GM19023 (cell line): Measurements from ENCODE around the gene SYMPK.

Experiments used
- ATAC-seq: cut with Tn5 transposase; IDR thresholded peaks from one replicate; pipeline ENCODE4 v1.9.1; 2021; ENCODE audit warnings: mild to moderate bottlenecking, moderate library complexity; ENCODE audit not compliant: unreplicated experiment

Gene SYMPK

DNA sequence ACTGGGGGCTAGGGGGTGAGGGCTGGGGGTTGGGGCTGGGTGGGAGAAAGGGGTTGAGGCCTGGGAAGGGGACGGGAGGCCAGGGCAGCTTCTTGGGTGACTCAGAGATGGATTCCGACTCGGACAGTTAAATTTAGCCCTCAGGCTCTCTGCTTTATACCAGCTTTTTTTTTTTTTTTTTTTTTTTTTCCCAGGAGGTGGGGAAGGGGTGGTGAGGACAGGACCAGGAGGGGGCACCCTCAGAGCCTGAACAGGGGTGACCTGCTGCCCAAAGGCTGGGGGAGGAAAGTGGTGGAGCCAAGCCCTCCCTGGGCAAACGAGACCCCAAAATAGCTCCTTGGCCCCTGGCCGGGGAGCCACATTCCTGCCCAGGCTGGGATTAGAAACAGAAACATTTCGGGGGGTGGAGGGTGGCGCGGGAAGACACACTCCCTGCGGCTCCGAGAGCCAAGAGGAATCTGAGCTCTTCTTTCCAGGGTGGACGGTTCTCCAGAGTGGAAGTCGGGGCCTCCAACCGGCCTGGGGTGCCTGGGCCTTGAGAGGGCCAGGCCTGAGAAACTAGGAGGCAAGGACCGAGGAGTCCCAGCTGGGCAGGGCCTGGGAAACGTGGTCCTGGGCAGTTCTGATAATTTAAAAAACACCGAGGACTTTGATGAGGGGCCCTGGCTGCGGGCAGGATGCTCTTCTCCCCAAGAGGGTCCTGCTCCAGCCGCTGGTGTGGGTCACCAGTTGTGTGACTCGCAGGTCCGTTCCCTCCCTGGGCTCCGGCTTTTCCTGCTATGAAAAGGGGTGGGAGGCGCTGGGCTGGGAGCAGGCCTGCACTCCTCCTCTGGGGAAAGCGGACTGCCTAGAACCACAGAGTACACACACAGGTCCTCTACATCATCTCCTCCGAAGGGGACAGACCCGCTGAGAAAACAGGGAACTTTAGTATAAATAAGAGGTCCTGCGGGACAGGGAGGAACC, 79.8 kb downstream of the SYMPK start:
- ATAC-seq: no peak

DNA sequence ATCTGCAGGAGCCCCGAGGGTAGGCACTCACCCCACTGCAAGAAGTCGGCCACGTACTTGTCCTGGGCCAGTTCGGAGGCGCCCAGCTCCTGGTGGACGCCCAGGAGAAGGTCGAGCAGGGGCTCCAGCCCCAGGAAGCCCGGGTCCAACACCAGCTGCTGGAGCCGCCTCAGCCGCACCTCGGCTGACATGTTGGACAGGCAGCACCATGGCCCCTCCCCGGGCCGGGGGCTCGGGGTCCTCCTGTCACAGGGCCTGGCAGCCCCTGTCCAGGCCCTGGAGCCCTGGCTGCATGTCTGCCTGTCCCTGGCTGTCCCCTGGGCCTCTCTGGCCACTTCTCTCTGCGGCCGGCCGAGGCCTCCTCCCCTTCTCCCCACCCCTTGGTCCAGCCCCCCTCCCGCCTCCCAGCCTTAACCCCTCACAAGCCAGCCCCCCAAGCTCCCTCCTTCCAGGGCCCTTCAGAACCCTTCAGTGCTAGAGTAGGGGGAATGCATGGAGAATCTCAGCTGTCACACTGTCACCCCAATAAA, 80.7 kb downstream of the SYMPK start, which contains the start of gene DMPK:
Gene DMPK (minus strand): TSS at position 329 of the 530 bp plus-strand sequence. CDS start 138 bp downstream, at position 191.
- ATAC-seq: no peak

DNA sequence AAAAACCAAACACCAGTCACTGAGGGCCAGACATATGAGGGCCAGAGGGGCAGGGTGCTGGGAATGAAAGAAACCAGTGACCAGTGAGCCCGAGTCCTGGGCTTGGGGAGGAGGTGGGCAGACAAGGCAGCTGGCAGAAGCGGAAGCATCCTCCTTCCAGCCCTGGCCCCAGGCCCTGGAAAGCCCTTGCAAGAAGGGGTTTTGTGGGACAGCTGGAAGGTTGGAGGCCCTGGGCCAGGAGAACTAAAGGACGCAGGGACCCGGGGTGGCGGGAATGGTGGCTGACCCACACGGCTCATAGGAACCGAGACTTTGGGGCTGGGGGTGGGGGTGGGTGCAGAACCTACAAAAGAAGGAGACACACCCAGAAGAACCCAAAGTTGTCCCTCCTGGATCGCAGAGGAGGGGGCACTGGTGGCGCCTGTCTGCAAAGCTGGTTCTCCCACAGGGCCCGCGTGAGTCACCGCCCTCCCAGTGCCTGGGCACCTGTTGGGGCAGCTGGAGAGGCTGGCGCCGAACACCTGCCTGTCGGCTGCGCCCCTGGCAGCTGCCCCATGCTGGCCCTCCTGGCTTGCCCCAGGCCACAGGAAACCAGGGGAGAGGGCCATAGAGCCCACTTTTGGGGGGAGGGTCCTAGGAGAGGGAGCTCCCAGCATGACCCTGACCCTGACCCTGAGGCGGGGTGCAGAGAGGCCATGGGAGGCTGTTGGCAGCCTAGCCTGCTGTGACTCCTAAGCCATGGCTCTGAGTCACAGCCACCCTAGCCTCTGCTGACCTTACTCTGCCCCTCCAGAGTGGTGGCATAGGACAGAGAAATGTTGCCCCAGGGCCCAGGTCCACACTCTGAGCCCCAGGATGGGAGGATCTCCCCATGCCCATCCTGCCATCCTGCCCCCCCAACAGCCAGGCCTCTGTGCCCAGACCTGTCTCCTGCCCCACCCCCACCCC, 81.5 kb downstream of the SYMPK start:
- ATAC-seq: no peak

DNA sequence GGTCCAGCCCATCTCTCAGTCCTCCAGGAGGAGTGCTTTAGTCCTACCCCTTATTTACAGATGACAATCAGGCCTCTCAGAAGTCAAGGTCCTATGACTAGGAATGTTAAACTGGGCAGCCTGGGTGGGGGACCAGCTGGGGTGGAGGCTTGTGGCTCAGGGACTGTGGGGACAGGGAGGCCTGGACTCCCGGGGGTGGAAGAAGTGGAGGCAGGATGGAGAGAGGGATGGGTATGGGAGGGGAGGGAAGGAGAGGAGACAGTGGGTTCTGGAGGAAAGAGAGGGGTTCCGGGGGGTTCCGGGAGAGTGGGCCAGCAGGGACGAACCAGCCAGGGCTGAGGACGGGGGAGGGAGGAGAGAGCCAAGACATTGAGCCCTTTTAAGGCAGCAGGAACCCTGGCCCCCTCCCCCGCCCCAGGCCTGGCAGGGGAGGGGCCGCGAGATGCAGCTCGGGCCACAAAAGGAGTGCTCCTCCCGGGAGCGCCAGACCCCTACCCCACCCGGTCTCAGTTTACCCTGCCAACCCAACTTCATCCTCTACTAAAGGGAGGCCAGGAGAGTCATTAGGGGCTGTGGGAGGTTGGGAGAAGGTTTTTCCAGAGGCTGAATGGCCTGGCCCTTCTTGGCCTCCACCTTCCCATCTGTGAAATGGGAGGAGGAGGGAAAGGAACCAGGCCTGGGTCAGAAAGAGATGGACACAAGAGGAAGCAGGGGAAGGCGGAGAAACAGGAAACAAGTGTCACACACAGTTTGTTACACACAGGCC, 82.3 kb downstream of the SYMPK start:
- no peak for ATAC-seq

DNA sequence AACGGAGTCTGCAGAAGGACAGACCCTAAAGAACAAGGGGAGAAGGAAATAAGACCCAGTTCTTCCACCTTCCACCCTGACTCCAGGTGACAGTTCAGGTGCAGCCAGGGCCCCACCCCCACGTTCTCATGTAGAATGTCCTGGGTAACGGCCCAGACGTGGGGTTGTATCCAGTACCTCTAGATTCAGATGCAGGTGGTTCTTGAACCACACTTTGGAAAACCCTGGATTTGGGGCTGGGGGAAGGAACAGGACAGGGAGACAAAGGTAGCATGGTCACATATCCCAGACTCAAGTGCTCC, 82.8 kb downstream of the SYMPK start:
- no peak for ATAC-seq

DNA sequence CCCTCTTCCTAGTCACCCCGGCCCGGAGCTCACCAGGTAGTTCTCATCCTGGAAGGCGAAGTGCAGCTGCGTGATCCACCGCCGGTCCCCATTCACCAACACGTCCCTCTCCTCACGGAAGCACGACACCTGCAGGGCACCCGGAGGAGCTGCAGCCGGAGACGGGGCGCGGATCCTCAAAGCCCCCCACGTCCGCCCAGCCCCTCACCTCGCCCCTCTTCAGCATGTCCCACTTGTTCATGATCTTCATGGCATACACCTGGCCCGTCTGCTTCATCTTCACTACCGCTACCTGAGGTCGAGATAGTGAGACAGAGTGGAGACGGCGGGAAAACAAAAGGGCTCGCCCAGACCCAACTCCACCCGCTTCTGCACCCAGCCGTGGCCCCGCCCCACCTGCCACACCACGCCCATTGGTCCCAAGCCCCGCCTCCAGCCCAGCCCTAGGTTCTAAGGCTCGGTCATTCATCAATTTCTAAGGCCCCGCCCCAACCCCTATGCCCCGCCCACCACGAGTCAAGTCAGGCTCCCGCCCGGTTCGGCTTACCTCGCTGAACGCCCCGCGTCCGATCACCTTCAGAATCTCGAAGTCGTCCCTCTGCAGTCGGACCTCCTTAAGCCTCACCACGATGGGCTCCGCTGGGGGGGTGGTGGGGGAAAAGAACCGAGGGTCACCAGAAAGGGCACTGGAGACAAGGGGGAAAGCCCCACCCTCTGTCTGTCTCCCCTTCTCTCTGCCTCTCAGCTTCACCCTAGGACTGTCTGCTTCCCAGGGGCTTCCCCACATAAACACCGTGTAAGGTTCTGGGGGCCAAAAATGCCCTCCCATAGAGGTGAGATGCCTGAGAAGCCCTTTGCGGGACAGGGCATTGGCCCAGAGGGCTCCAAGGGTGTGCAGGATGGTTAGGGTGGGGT, 83.5 kb downstream of the SYMPK start:
- ATAC-seq: peak; percentile 75

DNA sequence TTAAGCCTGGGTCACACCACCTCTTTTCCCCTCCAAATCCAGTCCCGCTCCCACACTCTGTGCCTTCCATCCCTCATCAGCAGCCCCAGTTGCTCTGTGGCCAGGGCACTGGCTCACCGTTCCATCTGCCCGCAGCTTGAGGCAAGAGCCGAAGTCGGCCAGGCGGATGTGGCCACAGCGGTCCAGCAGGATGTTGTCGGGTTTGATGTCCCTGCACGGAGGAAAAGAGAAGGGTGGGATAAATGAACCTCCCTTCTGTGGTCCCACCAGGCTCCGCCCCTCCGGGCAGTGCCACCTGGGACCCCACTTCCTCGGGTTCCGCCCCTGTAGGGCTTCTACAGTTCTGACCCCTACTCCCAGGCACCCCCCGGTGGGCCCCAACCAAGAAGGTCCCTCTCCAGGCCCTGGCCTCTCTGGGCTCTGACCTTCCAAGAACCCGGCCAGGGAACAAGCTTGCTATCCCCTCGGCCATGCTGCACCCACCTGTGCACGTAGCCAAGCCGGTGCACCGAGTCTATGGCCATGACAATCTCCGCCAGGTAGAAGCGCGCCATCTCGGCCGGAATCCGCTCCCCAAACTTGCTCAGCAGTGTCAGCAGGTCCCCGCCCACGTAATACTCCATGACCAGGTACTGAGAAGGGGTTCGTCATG, 84.8 kb downstream of the SYMPK start:
- no peak for ATAC-seq

DNA sequence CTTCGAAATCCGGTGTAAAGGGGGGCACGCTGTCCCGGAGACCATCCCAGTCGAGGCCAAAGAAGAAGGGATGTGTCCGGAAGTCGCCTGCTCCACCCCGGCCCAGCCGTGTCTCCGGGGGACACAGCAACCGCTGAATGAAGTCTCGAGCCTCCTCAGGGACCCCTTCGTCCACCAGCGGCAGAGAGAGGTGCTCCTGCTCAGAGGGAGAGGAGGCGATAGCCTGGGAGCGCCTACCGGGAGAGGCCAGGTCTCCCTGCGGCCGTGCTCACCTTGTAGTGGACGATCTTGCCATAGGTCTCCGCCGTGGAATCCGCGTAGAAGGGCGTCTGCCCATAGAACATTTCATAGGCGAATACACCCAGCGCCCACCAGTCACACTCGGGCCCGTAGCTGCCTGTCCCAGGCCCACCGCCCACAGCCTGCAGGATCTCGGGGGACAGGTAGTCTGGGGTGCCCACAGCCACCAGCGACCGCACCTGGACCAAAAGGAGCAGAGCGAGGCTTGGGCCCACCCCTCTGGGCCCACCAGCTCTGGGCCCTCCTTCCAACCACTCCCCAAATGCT, 85.5 kb downstream of the SYMPK start:
- ATAC-seq: no peak

DNA sequence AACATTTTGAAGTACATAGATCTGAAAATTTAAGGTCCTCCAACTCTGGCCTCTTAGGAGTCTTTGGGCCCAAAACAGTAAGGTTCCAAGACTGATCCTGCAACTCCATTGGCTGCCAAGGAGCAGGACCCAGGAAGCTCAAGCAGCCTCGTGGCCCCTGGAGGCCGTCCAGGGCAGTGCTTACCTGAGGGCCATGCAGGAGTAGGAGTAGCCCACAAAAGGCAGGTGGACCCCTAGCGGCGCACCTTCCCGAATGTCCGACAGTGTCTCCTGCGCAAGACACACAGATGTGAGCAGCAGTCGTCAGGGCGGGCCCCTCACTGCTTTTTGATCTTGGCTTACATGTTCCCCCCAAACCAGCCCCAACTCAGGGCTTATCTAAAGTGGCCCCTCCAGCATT, 88.2 kb downstream of the SYMPK start:
- no peak for ATAC-seq

DNA sequence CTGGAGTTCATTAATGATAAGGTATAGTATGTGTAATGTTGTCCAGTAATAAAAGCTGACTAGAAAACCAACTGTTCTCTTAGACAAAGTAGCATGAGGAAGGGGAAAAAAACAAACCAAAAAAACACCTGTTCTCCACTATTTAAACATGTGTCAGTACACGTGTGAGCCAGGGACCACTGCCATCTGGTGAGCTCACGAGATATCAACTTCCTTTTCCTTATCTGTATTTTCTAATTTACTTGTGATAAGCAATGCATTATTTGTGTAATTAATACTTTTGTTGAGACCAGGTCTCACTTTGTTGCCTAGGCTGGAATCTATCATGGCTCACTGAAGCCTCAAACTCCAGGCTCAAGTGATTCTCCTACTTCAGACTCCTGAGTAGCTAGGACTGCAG, 89.6 kb downstream of the SYMPK start:
- ATAC-seq: no peak

DNA sequence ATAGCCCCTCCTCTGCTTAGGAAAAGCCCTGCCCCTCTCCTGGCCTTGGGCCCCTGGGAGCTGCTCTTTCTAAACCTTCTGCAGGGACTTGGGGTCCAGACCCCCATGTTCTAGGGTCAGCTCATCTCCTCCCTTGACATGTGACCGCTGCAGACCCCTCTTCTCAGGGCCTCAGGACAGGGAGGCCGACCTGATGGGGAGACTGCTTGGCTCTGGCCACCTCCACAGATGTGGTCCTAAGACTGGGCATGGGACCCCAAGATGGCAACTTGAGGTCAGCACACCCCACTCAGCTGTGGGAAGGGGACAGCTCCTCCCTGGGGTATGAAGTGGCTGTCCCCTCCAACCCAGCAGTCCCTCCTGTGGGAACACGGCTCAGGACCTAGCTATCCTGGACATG, 90.0 kb downstream of the SYMPK start:
- no peak for ATAC-seq

DNA sequence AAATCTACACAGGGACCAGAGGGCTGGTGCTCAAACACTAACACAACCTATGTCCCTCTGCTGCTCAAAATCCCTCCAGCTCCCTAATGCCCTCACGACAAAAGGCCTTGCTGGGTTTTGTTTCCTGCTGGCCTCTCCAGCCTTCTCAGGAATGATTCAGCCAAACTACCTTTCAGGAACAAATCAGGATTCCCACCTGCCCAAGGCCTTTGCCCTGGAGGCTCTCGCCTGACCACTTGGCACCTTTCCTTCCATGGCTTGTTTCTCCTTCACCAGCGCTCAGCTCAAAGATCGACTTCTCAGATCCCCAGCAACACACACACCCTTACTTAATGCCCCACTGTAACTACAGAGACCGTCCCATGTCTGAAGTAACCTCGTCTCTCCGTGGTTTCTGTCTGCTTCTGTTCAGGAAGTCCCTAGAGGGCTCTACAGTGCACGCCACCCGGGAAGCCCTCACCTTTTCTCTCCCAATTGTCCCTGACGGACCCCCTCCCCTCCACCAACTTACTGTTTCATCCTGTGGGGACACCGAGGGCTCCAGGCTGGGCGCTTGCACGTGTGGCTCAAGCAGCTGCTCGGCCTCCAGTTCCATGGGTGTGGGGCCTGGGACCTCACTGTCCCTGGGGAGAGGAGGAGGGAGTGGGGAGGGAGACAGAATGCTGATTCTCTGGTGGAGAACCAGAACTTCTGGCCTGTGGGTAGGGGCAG, 90.7 kb downstream of the SYMPK start:
- no peak for ATAC-seq

DNA sequence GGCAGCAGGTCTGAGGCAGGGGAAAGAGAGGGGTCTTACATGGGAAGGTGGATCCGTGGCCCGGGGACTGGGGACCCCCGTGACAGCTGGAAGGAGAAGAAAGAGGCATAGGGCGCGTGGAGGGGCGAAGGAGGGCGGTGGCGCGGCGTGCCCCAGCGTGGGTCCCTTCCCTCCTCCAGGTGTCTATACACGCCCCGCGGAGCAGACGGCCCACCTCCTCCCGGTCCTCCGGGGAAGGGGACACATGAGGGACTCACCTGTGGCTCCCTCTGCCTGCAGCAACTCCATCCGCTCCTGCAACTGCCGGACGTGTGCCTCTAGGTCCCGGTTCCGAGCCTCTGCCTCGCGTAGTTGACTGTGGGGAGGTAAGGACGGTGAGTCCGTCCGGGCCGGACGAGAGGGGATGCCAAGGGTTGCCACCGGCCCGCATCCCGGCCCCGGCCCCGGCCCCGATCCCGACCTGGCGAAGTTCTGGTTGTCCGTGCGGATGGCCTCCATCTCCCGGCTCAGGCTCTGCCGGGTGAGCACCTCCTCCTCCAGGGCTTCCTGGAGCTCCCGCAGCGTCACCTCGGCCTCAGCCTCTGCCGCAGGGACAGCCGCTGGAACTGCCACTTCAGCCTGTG, 91.5 kb downstream of the SYMPK start:
- ATAC-seq: no peak

DNA sequence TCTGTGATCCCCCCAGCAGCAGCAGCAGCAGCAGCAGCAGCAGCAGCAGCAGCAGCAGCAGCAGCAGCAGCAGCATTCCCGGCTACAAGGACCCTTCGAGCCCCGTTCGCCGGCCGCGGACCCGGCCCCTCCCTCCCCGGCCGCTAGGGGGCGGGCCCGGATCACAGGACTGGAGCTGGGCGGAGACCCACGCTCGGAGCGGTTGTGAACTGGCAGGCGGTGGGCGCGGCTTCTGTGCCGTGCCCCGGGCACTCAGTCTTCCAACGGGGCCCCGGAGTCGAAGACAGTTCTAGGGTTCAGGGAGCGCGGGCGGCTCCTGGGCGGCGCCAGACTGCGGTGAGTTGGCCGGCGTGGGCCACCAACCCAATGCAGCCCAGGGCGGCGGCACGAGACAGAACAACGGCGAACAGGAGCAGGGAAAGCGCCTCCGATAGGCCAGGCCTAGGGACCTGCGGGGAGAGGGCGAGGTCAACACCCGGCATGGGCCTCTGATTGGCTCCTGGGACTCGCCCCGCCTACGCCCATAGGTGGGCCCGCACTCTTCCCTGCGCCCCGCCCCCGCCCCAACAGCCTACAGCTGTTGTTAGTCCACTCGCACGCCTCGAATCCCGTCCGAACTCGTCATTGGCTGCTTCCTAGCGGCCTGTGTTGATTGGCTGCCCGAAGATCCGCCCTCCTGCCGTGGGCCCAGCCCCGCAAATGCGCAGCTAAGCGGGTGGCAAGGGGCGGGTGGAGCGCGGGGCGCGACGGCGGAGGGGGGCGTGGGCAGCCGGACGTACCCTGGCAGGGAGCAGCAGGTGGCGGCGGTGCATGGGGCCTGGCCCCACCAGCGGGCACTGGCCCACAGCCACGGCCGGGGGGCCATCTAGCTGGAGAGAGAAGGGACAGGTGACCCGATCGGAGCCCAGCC, 92.5 kb downstream of the SYMPK start:
- peak; percentile 51 for ATAC-seq

DNA sequence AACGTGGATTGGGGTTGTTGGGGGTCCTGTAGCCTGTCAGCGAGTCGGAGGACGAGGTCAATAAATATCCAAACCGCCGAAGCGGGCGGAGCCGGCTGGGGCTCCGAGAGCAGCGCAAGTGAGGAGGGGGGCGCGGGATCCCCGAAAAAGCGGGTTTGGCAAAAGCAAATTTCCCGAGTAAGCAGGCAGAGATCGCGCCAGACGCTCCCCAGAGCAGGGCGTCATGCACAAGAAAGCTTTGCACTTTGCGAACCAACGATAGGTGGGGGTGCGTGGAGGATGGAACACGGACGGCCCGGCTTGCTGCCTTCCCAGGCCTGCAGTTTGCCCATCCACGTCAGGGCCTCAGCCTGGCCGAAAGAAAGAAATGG, 93.1 kb downstream of the SYMPK start:
- ATAC-seq: no peak

DNA sequence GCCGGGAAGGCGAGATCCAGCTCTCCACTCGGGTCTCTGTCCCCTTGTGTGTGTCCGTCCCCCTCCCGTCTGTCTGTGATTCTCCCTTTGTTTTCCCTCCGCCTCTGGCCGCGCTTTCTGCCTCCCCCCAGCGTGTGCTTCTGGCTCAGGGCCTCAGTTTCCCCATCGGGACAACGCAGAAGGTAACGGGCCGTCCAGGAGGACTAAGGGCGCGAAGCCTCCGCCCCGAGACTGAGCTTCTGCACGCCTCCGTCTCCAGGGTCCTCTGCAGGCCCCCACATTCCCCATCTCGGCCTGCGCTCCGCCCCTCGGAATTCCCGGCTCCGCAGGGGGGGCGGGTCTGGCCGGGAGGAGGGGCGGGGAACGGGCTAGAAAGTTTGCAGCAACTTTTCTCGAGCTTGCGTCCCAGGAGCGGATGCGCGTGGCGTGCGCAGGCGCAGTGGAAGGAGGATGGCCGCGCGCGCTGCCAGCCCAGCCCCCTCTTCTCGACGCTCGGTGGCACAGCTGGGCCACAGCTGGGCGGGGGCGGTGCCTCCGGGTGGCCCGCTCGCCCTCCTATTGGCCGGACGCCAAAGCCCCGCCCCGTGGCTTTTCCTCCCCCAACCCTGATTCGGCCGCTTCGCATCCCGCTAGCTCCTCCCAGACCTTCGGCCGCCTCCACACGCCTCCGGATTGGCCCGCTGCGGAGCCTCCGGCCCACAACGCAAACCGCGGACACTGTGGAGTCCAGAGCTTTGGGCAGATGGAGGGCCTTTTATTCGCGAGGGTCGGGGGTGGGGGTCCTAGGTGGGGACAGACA, 93.8 kb downstream of the SYMPK start, which contains the start of gene SIX5:
Gene SIX5 (minus strand): TSS at position 269 of the 799 bp plus-strand sequence. CDS start 408 bp downstream, outside the sequence.
- ATAC-seq: peak; percentile 58
